Activated CD4-positive, alpha-beta T cell treated with anti-CD3 and anti-CD28 coated beads for 4 hours (primary cell): ENCODE data around the gene LGALS7.
"Not testable (repeated sequence)": the region's sequence is repeated elsewhere in the genome, so short reads cannot be mapped to it uniquely, and the experiment has no call there.

ENCODE experiments used
- DNase-seq, 2 donors: peaks; one replicate each; pipeline ENCODE4 v3.0.0-alpha.2; 2020

The LGALS7 gene

DNA sequence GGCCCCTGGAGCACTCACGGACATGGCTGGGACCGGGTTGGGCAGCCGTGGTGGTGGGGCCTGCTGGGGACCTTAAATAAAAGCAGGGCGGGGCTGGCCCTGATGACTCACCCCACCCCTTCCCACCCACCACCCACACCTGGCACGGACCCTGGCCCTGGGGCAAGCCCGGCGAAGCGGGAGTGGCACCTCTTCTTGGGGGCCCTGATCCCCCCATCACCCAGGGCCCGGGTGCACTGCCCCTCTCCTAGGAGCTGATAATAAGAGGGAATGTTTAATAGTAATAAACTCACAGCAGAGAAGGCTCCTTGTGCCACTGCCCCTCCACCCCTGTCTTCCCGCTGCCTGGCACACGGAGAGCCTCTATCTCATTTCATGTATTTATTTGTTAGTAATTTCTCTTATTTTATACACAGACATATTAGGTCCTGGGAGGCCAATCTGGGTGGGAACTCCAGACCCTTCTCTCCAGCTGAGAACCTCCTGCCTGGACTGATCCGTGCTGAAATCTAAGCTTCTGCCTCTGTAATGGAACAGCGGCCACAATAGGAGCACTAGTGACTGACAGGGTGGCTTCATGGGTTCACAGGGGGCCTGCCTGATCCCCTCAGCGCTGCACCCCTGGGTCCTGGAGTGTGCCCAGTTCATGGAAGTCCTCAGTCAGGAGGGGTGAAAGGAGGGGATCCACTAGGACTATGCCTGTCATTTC is at the start of gene LGALS7:
LGALS7 (minus strand) TSS at position 49 of the 709 bp plus-strand sequence; CDS start at position 24, 25 bp downstream.
- no peak for DNase-seq

DNA sequence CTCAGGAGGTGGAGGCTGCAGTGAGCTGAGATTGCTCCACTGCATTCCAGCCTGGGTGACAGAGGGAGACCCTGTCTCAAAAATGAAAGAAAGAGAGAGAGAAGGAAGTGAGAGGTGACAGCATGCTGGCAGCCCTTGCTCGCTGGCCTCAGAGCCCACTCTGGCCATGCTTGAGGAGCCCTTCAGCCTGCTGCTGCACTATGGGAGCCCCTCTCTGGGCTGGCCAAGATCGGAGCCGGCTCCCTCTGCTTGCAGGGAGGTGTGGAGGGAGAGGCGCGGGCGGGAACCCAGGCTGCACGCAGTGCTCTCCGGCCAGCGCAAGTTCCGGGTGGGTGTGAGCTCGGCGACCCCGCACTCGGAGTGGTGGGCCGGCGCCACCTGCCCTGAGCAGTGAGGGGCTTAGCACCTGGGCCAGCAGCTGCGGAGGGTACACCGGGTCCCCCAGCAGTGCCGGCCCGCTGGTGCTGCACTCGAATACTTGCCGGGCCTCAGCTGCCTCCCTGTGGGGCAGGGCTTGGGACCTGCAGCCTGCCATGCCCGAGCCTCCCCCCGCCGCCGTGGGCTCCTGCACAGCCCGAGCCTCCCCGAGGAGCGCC is 48.0 kb upstream of the LGALS7 start:
- not testable (repeated sequence) for DNase-seq

DNA sequence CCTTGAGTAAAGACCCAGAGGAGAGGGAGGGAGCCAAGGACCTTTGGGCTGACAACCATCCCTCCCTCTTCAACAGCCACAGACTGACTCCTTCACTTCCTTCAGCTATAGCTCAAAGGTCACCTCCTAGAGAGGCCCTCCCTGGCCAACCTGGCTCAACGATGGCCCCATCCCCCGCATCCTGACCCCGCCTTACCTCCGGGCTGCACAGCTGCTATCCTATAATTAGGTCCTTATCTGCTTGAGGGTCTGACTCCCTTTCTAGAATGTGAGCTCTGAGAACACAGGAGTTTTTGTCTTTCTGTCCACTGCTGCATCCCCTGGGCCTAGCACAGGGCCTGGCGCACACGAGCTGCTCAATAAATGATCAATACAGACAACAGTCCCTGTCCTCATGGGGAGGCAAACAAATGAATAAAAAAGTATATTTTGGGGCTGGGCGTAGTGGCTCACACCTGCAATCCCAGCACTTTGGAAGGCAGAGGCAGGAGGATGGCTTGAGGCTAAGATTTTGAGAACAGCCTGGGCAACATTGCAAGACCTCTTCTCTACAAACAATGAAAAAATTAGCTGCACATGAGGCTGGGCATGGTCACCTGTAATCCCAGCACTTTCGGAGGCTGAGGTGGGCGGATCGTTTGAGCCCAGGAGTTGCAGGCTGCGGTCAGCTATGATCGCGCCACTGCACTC is 46.1 kb upstream of the LGALS7 start:
- DNase-seq = no peak

DNA sequence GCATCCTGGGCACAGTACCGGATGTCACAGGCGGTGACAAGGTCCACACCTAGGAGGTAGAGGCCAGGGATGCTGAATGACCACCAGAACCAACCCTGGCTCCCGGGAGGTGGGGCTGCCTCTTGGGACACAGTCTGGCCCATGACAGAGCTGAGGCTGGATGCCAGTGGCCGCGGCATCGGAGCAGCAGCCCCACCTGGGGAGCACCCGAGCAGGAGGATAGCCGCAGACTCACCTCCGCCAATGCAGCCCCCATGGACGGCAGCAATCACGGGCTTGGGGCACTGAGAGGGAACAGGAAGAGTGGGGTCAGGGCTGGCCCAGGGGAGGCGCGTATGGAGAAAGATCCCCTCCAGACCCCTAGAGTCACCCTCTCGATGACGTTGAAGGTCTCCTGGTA is 43.8 kb upstream of the LGALS7 start:
- DNase-seq = no peak

DNA sequence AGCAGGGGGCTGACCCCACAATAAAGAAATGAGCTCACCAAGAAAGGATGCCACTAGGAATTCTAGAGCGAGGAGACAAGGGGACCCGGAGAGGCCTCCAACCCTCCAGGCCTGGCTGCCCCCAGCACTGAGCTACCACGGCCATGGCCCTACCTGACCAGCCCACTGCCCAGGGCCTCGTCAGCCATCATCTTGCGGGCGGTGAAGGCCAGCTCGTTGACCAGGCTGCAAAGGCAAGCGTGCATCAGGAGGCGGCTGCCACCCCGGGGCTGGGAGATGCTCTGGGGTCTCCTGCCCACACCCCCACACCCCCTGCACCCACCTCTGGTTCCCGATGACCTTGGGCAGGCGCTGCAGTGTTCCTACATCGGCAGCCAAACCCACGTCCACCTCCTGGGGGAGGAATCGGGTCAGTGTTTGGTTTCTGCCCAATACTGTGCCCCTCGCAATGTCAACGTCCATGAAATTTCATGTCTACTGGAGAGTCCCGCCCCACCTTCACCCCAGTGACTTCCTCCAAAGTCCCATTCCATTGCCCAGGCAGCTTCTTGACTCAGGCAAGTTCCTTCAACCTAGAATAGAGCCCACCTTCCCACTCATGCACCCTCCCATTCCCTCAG is 42.9 kb upstream of the LGALS7 start:
- DNase-seq = no peak

GRCh38 chr19:38815059-38816001 is 42.0 kb upstream of the LGALS7 start:
- no peak for DNase-seq

DNA sequence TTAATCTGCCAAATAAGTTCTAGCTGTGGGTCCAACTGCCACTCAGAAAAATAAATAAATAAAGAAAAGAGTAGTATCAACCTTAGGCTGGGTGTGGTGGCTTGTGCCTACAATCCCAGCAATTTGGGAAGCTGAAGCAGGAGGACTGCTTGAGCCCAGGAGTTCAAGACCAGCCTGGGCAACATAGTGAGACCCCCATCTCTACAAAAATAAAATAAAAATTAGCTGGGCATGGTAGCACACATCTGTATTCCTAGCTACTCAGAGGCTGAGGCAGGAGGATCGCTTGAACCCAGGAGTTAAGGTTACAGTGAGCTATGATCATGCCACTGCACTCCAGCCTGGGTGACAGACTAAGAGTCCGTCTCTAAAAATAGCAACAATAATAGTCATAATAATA is 40.6 kb upstream of the LGALS7 start:
- DNase-seq = not testable (repeated sequence)

DNA sequence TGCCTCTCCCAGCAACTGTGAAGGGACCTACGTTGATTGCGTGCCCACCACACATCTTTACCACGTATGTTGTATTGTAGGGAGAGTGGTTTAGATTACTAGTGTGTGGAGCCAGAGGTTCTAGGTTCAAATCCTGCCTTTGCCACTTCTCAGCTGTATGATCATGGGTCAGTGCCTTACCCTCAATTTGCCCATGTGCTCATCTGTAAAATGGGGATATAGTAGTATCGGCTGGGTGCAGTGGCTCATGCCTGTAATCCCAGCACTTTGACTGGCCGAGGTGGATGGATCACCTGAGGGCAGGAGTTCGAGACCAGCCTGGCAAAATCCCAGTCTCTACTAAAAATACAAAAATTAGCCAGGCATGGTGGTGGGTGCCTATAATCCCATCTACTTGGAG is 40.0 kb upstream of the LGALS7 start:
- no peak for DNase-seq

GRCh38 chr19:38812841-38813320 is 39.6 kb upstream of the LGALS7 start, which contains the start of gene LGALS4:
TSS of gene LGALS4 (minus strand) at chr19:38812945. CDS start at chr19:38812886, 59 bp downstream.
- no peak for DNase-seq

DNA sequence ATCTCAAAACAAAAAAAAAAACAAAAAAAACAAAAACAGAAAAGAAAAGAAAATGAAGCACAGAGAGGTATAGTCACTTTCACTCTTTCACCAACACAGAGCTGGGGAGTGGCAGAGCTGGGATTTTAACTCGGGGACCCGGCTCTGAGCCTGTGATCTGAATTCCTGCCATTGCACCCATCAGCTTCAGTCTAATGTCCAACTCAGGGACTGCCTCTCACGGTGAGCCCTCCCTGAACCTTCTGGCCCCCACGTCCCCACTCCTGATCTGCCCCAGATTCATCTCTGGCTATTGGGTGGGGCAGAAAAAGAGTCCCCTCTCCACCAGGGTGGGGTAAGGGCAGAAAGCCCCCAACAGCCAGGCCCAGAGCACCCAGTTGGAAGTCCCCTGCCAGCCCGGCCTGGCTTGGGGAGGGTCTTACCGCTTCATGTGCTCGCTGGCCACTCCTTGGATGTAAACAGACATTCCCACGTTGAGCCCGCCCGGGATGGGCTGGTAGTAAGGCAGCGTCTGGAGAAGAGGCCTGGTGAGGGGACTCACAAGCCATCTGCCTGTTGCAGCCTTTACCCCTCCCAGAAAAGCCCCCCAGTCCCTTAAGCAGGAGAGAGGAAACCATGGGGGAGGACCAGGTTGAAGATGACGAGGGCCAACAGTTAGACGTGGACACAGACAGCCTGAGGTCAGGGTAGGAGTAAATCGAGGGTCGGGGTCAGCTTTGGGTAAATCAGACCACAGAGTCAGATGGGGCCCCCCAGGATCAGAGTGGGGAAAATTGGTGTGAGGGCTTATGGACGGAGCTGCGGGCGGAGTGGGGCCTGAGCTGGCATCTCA is 38.9 kb upstream of the LGALS7 start:
- DNase-seq = no peak

DNA sequence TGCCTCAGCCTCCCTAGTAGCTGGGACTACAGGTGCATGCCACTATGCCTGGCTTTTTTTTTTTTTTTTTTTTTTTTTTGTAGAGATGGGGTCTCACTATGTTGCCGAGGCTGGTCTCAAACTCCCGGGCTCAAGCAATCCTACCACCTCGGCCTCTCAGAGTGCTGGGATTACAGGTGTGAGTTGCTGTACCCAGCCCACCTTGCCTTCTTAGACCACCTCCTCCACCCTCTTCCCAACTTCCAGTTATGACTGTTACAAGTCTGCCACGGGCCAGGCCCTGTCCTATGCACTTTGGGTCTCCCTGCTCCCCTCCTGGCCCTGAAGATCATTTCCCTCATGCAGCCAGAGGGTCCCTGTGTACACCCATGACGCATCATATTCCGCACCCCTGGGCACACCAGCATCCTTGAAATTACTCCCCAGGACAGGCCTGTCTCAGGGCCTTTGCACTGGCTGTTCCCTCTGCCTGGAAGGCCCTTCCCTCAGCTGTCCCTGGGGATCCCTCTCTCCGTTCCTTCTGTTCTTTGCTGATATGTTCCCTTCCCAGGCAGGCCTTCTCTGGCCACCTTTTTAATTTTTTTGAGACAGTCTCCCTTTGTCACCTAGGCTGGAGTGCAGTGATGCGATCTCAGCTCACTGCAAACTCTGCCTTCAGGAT is 36.4 kb upstream of the LGALS7 start:
- no peak for DNase-seq

GRCh38 chr19:38808741-38809140 is 35.4 kb upstream of the LGALS7 start:
- no peak for DNase-seq

GRCh38 chr19:38807374-38808098 is 34.2 kb upstream of the LGALS7 start:
- not testable (repeated sequence) for DNase-seq

GRCh38 chr19:38806371-38806770 is 33.1 kb upstream of the LGALS7 start:
- no peak for DNase-seq

GRCh38 chr19:38805180-38805579 is 31.9 kb upstream of the LGALS7 start:
- no peak for DNase-seq

GRCh38 chr19:38803543-38803942 is 30.2 kb upstream of the LGALS7 start:
- no peak for DNase-seq

GRCh38 chr19:38801359-38802095 is 28.2 kb upstream of the LGALS7 start:
- DNase-seq = no peak

GRCh38 chr19:38800577-38801347 is 27.4 kb upstream of the LGALS7 start:
- no peak for DNase-seq
